HG02885 (cell line): ENCODE data around the gene CAVIN2.

Experiments used
- ATAC-seq: cut with Tn5 transposase; IDR thresholded peaks from one replicate; pipeline ENCODE4 v1.9.1; 2021; ENCODE audit warnings: mild to moderate bottlenecking; ENCODE audit not compliant: unreplicated experiment, poor library complexity

CAVIN2 gene

DNA sequence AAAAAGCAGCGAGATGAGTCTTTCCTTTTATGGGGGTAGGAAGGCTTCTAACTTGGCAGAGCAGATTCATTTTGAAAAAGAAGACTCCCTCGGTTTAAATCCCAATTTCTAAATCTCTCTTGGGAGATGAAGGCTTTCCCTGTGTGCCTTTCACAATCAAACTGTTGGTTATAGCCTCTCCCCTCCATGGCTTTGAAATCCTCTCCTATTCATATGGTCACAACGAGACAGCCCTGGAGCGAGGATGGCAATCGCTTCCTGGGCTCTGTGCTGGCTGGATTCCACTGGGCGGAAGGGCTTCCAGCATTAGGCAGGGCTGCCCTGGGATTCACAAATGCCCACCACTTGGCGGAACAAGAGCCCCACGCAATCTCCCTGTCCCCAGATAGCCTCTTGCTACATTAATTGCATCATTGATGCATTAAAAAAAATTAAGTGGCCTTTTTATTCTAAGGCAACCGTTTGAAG is 1.6 kb downstream of the CAVIN2 start:
- no peak for ATAC-seq

- ATAC-seq = no peak
Measured at GRCh38 chr2:191844706-191845105, 2.2 kb downstream of the CAVIN2 start.

GRCh38 chr2:191840921-191841320 is 6.0 kb downstream of the CAVIN2 start:
- no peak for ATAC-seq

DNA sequence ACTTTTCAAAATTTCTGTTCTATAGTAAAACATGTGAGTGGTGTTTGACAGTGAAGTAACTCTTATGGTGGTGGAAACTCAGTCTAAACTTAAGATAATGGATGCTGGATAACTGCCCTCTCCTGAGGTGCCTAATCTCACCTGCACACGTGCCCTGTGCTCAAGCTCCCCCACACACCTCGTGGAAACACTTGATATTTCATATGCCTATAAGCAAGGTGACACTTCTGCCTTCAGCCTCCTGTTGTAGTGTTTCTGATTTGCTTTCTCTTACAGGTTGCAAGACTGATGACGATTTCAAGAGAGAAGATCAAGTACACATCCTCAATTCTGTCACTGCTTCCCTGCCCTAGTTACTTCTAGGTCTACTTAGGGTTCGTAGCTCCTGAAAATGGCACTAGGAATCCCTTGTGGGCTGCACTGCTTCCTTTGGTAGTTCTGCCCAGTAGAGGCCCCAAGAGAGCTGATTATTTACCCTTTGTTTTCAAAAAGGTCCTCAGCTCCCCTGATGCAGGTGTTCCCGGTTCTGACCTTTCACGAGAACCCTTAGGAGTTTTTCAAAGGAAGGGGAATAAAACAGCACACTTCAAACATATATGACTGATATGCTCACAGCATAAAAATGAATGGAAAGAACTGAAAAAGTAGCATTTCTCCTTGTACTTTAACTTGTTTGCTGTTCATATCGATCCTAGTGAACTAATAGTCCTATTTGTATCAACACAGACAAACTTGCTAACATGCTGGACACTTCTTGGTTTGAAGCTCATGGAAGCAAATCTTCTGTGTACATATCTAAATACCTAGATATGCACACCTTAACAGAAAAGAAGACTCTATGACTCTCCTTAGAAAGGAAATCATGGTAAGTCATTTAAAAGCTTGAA is 6.7 kb downstream of the CAVIN2 start:
- ATAC-seq = no peak

GRCh38 chr2:191838526-191838925 is 8.4 kb downstream of the CAVIN2 start:
- ATAC-seq = no peak

DNA sequence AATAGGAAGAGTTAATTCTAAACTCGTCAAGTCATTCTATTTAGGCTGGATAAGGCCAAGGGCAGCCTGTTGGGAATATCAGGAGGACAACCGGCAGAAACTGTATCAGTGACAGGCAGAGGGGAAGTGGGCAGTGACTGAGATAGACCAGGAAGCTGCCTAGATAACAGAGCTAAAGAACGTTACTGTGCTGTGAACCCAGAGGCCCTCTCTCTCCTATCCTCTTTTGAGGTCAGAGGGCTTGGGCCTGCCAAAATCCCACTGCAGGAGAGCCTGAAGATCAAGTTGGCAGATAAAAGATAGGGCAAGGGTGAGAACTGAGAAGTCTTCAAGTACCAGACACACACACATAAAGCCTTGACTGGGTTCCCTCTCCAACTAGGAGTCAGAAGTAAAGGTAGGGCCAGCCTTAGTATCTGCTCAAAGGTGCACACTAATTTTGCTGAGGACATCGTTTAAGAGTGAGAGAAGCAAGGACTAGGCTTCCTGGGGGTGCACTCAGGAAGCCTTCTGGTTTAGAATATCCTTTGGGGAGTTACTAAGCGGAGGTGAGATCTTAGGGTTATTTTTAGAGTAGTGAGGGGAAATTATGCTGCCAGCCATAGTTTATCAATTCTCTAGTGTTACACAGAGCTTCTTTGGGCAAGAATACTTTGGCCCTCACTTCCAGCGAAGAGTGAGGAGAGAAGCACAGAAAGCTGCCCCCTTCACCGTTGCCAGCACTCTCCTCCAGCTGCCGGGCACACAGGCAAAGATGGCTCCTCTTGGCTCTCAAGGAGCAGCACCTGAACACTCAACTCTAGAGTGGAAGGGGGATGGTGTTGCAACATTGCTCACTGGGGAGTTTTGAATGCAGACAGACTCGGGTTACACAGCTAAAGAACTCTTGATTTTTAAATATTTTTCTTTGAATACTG is 9.8 kb downstream of the CAVIN2 start:
- ATAC-seq = peak; percentile 70

- no peak for ATAC-seq
Measured at GRCh38 chr2:191836471-191836852, 10.4 kb downstream of the CAVIN2 start.

GRCh38 chr2:191835539-191836350 is 11.1 kb downstream of the CAVIN2 start:
- ATAC-seq = no peak

- no peak for ATAC-seq
Measured at GRCh38 chr2:191835100-191835499, 11.8 kb downstream of the CAVIN2 start.

DNA sequence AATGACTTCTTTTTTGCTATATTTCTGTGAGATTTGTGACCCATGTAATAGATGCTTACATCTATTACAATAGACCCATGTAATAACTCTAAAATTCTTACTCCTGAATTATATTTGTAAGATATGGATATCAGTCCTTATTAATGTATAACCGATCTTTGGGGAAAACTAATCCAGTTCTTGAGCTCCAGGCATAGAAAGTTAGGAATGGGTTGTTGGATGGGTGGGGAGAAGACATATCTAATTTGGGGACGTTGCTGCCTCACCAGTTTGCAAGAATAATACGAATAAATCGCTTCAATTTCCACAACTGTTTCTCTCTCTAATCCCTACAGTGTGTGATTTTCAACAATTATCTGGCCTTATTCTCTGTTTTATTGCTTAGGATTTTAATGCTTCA is 13.5 kb downstream of the CAVIN2 start:
- ATAC-seq = no peak

DNA sequence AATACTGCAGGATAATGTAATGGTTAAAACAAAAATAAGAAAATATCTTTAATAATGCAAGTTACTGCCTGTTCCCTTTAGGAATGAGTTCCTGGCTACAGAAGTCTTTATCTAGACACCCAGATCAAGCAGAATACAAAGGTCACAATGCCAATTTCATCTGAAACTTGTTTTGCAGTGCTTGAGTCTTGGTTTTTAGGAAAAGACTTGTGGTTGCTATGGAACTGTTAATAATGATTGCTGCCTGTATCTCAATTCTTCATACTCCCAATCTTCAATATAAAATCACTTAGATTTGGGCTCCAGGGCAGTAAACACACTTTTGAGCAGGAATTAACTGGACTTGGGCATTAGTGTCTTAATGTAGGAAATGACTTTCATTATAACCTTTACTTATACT is 14.2 kb downstream of the CAVIN2 start:
- ATAC-seq = no peak

GRCh38 chr2:191831410-191831994 is 15.4 kb downstream of the CAVIN2 start:
- no peak for ATAC-seq

DNA sequence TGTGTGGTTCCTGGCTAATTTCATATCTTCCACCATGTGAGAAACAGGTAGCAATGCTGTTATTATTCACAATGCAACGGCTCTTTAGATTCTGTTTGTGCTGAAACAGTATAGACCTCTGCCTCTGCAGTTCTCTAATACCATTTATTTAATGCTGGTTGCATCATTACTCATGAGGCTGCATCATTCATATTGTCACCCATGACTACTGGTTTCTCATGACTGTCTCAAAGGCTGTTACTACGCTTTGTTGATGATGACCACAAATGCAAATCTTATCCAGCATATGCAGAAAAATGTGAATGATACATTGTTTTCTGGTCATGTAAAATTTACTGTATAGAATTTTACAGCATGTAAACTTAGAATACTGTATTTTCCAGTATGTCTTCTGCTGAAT is 22.5 kb downstream of the CAVIN2 start:
- no peak for ATAC-seq

- no peak for ATAC-seq
Measured at GRCh38 chr2:191821078-191821477, 25.8 kb downstream of the CAVIN2 start.

- ATAC-seq = no peak
Measured at GRCh38 chr2:191818725-191819350, 28.1 kb downstream of the CAVIN2 start.

- ATAC-seq = no peak
Measured at GRCh38 chr2:191818133-191818532, 28.8 kb downstream of the CAVIN2 start.

DNA sequence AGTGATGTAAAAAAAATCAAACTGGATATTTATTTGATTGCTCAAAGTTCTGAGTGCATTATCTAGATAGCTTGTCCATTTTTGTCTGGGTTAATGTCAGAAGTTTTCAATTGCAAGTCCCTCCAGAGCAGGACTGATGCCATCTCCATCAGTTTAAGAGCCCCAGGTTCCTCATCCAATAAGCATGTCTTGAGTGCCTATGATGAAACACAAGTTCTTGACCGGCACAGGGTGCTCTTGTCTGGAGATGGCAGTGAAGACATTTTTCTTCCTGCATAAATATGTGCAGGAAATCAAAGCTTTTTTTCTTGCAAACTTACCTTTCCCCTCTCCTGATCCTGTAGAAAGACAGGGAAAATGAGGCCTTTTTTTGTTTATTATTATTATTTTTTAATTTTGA is 31.9 kb downstream of the CAVIN2 start:
- ATAC-seq = no peak

- no peak for ATAC-seq
Measured at GRCh38 chr2:191813943-191814342, 32.9 kb downstream of the CAVIN2 start.

- ATAC-seq = peak; percentile 82
Measured at GRCh38 chr2:191811807-191812602, 34.9 kb downstream of the CAVIN2 start.
